ENCODE data around the gene ATP2B2. TPM values are rescaled to one million over a fixed set of nuclear protein-coding genes. Genes with fewer than 3 reads are reported as not detected.

The ATP2B2 gene
- total RNA-seq, 4 donors from 2014 or later = 0.11 to 0.42 (median 0.15) TPM; not detected in 1

- TF ChIP-seq POLR2A (IDR thresholded peaks at IDR 0.05) (no peak), CTCF (IDR thresholded peaks at IDR 0.05) (no peak)
- H3K4me1 ChIP-seq = no peaks in the 10 kb centered on the region
- H3K27ac ChIP-seq = no peak overlapping the region
- H3K27me3 ChIP-seq = no peaks in the 10 kb centered on the region
- H3K4me3 ChIP-seq (replicated peaks in 1 of 3) = no peak overlapping the region
- H3K36me3 ChIP-seq = no peaks in the 10 kb centered on the region
- intact Hi-C loops (cut with DNase I) = no loop called here
- no peak for DNase-seq
- H3K9me3 ChIP-seq = no peaks in the 10 kb centered on the region
- WGBS, 2 donors = 87 to 88% methylated on average over 9 of the region's 9 CpGs
Measured at GRCh38 chr3:10434938-10435336, 70.4 kb downstream of the ATP2B2 start.

GRCh38 chr3:10434144-10434937 is 71.0 kb downstream of the ATP2B2 start:
- H3K27me3 ChIP-seq = no peaks in the 10 kb centered on the region
- no peaks in the 10 kb centered on the region for H3K36me3 ChIP-seq
- intact Hi-C loops (cut with DNase I) = no loop called here
- no peak overlapping the region for H3K4me3 ChIP-seq (replicated peaks in 1 of 3)
- TF ChIP-seq CTCF (IDR thresholded peaks at IDR 0.05) = no peak
- no peak for TF ChIP-seq POLR2A (IDR thresholded peaks at IDR 0.05)
- 91 to 94% methylated on average over 2 of the region's 2 CpGs for WGBS, 2 donors
- H3K9me3 ChIP-seq = no peaks in the 10 kb centered on the region
- no peak overlapping the region for H3K27ac ChIP-seq
- no peak for DNase-seq
- no peaks in the 10 kb centered on the region for H3K4me1 ChIP-seq

- 19 to 33% methylated on average over 2 of the region's 2 CpGs for WGBS, 2 donors
- H3K9me3 ChIP-seq = no peaks in the 10 kb centered on the region
- H3K36me3 ChIP-seq = no peaks in the 10 kb centered on the region
- no peak for TF ChIP-seq CTCF (IDR thresholded peaks at IDR 0.05)
- no peak for TF ChIP-seq POLR2A (IDR thresholded peaks at IDR 0.05)
- H3K27me3 ChIP-seq = no peaks in the 10 kb centered on the region
- no peak for DNase-seq
- intact Hi-C loops (cut with DNase I) = no loop called here
- H3K4me3 ChIP-seq (replicated peaks in 1 of 3) = no peak overlapping the region
- no peak overlapping the region for H3K27ac ChIP-seq
- no peaks in the 10 kb centered on the region for H3K4me1 ChIP-seq
Measured at GRCh38 chr3:10432931-10433330, 72.5 kb downstream of the ATP2B2 start.

GRCh38 chr3:10432156-10432845 is 73.1 kb downstream of the ATP2B2 start:
- DNase-seq = no peak
- Histone ChIP-seq H3K9me3 (no peaks in the 10 kb centered on the region), H3K27me3 (no peaks in the 10 kb centered on the region), H3K4me3 (replicated peaks in 1 of 3) (no peak overlapping the region), H3K27ac (no peak overlapping the region), H3K36me3 (no peaks in the 10 kb centered on the region), H3K4me1 (no peaks in the 10 kb centered on the region)
- WGBS, 2 donors = 68 to 69% methylated on average over 16 of the region's 16 CpGs
- TF ChIP-seq POLR2A (IDR thresholded peaks at IDR 0.05) (no peak), CTCF (IDR thresholded peaks at IDR 0.05) (no peak)
- intact Hi-C loops (cut with DNase I) = no loop called here

- H3K4me1 ChIP-seq = no peaks in the 10 kb centered on the region
- no peak overlapping the region for H3K27ac ChIP-seq
- intact Hi-C loops (cut with DNase I) = no loop called here
- no peak for DNase-seq
- H3K27me3 ChIP-seq = no peaks in the 10 kb centered on the region
- no peak for TF ChIP-seq CTCF (IDR thresholded peaks at IDR 0.05)
- no peak for TF ChIP-seq POLR2A (IDR thresholded peaks at IDR 0.05)
- no peaks in the 10 kb centered on the region for H3K9me3 ChIP-seq
- 88 to 98% methylated on average over 1 of the region's 1 CpG for WGBS, 2 donors
- no peaks in the 10 kb centered on the region for H3K36me3 ChIP-seq
- no peak overlapping the region for H3K4me3 ChIP-seq (replicated peaks in 1 of 3)
Measured at GRCh38 chr3:10430805-10431204, 74.6 kb downstream of the ATP2B2 start.

Measured in thyroid gland (tissue), 4 donors.